Measurements from ENCODE around the gene NR2C2.

Gene NR2C2

GRCh38 chr3:15074500-15074899 is 127.1 kb downstream of the NR2C2 start:
- TF ChIP-seq, protein P1, sequence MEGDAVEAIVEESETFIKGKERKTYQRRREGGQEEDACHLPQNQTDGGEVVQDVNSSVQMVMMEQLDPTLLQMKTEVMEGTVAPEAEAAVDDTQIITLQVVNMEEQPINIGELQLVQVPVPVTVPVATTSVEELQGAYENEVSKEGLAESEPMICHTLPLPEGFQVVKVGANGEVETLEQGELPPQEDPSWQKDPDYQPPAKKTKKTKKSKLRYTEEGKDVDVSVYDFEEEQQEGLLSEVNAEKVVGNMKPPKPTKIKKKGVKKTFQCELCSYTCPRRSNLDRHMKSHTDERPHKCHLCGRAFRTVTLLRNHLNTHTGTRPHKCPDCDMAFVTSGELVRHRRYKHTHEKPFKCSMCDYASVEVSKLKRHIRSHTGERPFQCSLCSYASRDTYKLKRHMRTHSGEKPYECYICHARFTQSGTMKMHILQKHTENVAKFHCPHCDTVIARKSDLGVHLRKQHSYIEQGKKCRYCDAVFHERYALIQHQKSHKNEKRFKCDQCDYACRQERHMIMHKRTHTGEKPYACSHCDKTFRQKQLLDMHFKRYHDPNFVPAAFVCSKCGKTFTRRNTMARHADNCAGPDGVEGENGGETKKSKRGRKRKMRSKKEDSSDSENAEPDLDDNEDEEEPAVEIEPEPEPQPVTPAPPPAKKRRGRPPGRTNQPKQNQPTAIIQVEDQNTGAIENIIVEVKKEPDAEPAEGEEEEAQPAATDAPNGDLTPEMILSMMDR (IDR thresholded peaks at IDR 0.05; ENCODE audit: insufficient read depth, missing control alignments), result no peak
- no peak for DNase-seq (ENCODE audit: insufficient read length, low spot score)
- no peak for FAIRE-seq

DNA sequence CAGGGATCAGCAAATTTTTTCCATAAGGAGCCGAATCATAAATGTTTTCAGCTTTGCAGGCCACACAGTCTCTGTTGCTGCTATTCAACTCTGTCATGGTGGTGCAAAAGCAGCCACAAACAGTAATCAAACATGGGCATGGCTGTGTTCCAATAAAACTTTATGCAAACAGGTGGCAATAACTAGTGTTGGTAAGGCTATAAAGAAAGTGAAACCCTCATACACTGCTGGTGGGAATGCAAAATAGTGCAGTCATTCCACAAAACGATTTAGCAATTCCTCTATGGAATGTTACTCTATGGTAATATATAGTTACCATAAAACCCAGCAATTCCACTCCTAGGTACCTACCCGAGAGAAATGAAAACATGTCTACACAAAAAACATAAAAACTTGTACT is 131.7 kb downstream of the NR2C2 start:
- DNase-seq (ENCODE audit: insufficient read length, low spot score), result no peak
- TF ChIP-seq, protein P1 (IDR thresholded peaks at IDR 0.05; ENCODE audit: insufficient read depth, missing control alignments), result no peak
- no peak for FAIRE-seq

DNA sequence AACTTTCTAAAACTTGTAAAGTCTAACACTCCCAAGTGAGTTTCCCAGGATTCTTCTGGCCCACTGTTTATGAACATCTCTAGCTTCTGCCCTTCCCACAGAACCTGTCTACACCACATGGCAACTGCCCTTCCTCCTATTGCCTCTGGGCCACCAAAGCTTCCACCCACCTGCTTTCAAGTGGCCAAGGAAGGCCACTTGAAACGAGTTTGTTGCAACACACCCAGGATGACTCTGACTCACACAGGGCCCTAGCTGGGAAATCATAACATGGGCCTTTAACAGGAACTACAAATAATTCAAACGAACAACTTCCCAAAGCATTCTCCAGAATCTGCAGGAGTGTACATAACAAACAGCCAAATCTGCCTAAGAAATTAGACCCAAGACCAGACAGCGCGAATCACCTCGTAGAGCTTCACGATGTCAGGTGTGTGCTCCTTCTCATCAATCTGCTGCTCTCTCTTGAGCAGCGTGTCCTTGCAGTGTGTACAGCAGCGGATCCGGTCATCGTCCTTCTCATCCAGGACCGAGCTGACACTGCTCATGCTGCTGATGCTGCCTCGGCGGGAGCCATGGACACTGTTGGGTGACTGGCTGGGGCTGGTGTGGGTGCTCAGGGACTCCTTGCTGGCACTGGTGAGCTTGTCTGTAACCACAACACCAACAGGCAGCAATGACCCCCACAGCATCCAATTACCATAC is 134.7 kb downstream of the NR2C2 start:
- no peak for FAIRE-seq
- no peak for DNase-seq (ENCODE audit: insufficient read length, low spot score)
- TF ChIP-seq, protein P1 (IDR thresholded peaks at IDR 0.05; ENCODE audit: insufficient read depth, missing control alignments), result no peak

GRCh38 chr3:15083252-15083651 is 135.9 kb downstream of the NR2C2 start:
- no peak for DNase-seq (ENCODE audit: insufficient read length, low spot score)
- FAIRE-seq, result no peak
- TF ChIP-seq, protein P1 (IDR thresholded peaks at IDR 0.05; ENCODE audit: insufficient read depth, missing control alignments), result no peak

GRCh38 chr3:15086263-15086662 is 138.9 kb downstream of the NR2C2 start:
- TF ChIP-seq, protein P1 (IDR thresholded peaks at IDR 0.05; ENCODE audit: insufficient read depth, missing control alignments), result no peak
- FAIRE-seq (no peak), DNase-seq (ENCODE audit: insufficient read length, low spot score) (no peak)

DNA sequence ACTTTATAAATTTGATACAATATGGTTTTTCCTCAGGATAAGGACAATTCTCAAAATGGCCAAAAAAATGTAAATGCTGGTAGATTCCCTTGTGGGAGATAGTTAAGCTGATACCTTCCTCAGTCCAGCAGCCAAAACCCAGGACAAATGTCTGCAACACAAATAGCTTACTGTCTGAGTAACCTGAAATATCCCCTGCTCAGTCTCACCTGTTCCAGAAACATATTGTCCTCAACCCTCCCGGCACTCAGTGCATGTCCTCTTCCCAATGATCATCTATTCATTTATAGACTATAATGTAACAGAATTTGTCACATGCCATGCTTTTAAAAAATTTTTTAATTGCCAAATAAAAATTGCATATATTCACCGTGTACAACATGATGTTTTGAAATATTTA is 139.3 kb downstream of the NR2C2 start:
- no peak for FAIRE-seq

DNA sequence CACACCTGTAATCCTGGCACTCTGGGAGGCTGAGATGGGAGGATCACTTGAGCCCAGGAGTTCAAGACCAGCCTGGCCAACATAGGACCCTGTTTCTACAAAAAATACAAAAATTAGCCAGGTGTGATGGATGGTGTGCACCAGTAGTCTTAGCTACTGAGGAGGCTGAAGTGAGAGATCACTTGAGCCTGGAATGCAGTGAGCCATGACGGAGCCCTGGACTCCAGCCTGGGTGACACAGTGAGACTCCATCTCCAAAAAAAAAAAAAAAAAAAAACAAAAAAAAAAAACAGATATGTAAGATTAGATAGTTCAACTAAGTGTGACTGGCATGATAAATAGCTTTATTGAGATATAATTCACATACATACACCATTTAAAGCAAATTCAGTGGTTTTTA is 141.8 kb downstream of the NR2C2 start:
- FAIRE-seq (no peak), DNase-seq (ENCODE audit: insufficient read length, low spot score) (no peak)
- TF ChIP-seq, protein P1 (IDR thresholded peaks at IDR 0.05; ENCODE audit: insufficient read depth, missing control alignments), result no peak

More for the DNA sequence above, 139.3 kb downstream of the NR2C2 start:
- no peak for DNase-seq (ENCODE audit: insufficient read length, low spot score)
- TF ChIP-seq, protein P1 (IDR thresholded peaks at IDR 0.05; ENCODE audit: insufficient read depth, missing control alignments), result no peak

Measured in D721Med (cell line).